ENCODE results near the gene CLDND2.

- TF ChIP-seq SUZ12 (IDR thresholded peaks at IDR 0.05) (no peak), SP1 (IDR thresholded peaks at IDR 0.05) (no peak), ELF4 (IDR thresholded peaks at IDR 0.05) (no peak), HDGF (IDR thresholded peaks at IDR 0.05; ENCODE audit: borderline replicate concordance) (no peak), FOXM1 (IDR thresholded peaks at IDR 0.05; ENCODE audit: borderline replicate concordance) (no peak), NFRKB (IDR thresholded peaks at IDR 0.05) (no peak), LEF1 (IDR thresholded peaks at IDR 0.05; ENCODE audit: borderline replicate concordance) (no peak), FOXK2 (IDR thresholded peaks at IDR 0.05) (no peak)
Observed at GRCh38 chr19:51337141-51337860, 31.5 kb downstream of the CLDND2 start.
